Measurements from ENCODE around the gene SPHK1.

DNA sequence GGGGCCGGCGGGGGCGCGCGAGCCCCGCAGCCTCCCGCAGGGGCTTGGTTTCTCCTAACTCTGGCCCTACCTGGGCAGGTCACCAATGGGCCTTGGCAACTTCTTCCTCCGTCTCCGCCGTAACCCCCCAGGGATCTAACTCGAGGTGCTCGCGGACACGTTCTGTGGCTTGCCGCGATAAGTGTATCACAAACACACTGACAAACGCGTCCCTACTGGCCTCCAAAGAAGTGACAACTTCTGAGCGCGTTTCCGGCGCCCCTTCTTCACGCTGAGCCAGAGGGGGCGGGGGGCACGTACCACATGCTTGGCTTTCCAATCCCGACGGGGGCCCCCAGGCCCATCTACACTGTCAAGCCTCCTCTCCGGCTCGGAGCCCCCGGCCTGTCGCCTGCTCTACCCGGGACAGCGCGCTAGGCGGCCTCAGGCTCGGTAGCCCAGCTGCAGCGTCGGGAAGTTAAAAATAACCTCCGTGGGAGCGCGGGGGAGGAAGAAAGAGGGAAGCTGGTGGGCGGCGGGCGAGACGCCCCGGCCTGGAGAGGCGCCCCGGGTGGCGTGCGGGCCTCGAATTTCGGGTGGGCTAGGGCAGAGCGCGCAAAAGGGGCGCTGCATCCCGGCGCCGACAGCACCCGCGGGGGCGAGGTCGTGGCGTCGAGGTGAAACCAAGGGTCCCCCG, 725 bp upstream of the SPHK1 start:
- TF ChIP-seq, protein P1, sequence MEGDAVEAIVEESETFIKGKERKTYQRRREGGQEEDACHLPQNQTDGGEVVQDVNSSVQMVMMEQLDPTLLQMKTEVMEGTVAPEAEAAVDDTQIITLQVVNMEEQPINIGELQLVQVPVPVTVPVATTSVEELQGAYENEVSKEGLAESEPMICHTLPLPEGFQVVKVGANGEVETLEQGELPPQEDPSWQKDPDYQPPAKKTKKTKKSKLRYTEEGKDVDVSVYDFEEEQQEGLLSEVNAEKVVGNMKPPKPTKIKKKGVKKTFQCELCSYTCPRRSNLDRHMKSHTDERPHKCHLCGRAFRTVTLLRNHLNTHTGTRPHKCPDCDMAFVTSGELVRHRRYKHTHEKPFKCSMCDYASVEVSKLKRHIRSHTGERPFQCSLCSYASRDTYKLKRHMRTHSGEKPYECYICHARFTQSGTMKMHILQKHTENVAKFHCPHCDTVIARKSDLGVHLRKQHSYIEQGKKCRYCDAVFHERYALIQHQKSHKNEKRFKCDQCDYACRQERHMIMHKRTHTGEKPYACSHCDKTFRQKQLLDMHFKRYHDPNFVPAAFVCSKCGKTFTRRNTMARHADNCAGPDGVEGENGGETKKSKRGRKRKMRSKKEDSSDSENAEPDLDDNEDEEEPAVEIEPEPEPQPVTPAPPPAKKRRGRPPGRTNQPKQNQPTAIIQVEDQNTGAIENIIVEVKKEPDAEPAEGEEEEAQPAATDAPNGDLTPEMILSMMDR (IDR thresholded peaks at IDR 0.05; ENCODE audit: low read depth, low read length), result no peak
- no peak for TF ChIP-seq EZH2phosphoT487 (IDR thresholded peaks at IDR 0.05; ENCODE audit: low read depth)

Data from OCI-LY3 (cell line).